ENCODE data around the gene PIKFYVE.
A peak's percentile ranks its signal among the peaks of the same experiment; 100 is the strongest.
"Not testable (repeated sequence)": the region's sequence is repeated elsewhere in the genome, so short reads cannot be mapped to it uniquely, and the experiment has no call there.

PIKFYVE gene

GRCh38 chr2:208346756-208347155, 80.7 kb downstream of the PIKFYVE start:
- H3K27ac ChIP-seq = no peak overlapping the region
- intact Hi-C loops (cut with DNase I; ENCODE audit: low total_unique reads) = loop anchor here (10.0 kb wide), 1 partner anchor 62 kb away; no protein-coding TSS in a partner anchor
- no peak for TF ChIP-seq CTCF (IDR thresholded peaks at IDR 0.05)
- peaks cover 59 to 66% (median 62%) of the 10 kb centered on the region in 3 donors for H3K36me3 ChIP-seq
- no peaks in the 10 kb centered on the region for H3K27me3 ChIP-seq
- no peaks in the 10 kb centered on the region for H3K9me3 ChIP-seq
- H3K4me1 ChIP-seq = peaks cover 0 to 14% (median 0%) of the 10 kb centered on the region in 4 donors
- no peak for DNase-seq
- H3K4me3 ChIP-seq = no peak overlapping the region

- Histone ChIP-seq H3K36me3 (peaks cover 57 to 73% (median 73%) of the 10 kb centered on the region in 3 donors), H3K4me1 (peaks cover 0 to 14% (median 0%) of the 10 kb centered on the region in 4 donors), H3K27ac (no peak overlapping the region), H3K27me3 (no peaks in the 10 kb centered on the region), H3K9me3 (no peaks in the 10 kb centered on the region), H3K4me3 (no peak overlapping the region)
- no peak for DNase-seq
- no peak for TF ChIP-seq CTCF (IDR thresholded peaks at IDR 0.05)
- intact Hi-C loops (cut with DNase I; ENCODE audit: low total_unique reads) = no loop called here
These were observed 84.6 kb downstream of the PIKFYVE start for GRCh38 chr2:208350610-208351009.

- H3K27ac ChIP-seq = no peak overlapping the region
- no peaks in the 10 kb centered on the region for H3K9me3 ChIP-seq
- intact Hi-C loops (cut with DNase I; ENCODE audit: low total_unique reads) = no loop called here
- no peaks in the 10 kb centered on the region for H3K27me3 ChIP-seq
- peaks cover 0 to 16% (median 0%) of the 10 kb centered on the region in 4 donors for H3K4me1 ChIP-seq
- no peak for DNase-seq
- H3K36me3 ChIP-seq = peaks cover 38 to 56% (median 53%) of the 10 kb centered on the region in 3 donors
- TF ChIP-seq CTCF (IDR thresholded peaks at IDR 0.05) = no peak
- H3K4me3 ChIP-seq = no peak overlapping the region
These were observed 86.9 kb downstream of the PIKFYVE start for GRCh38 chr2:208352644-208353567.

DNA sequence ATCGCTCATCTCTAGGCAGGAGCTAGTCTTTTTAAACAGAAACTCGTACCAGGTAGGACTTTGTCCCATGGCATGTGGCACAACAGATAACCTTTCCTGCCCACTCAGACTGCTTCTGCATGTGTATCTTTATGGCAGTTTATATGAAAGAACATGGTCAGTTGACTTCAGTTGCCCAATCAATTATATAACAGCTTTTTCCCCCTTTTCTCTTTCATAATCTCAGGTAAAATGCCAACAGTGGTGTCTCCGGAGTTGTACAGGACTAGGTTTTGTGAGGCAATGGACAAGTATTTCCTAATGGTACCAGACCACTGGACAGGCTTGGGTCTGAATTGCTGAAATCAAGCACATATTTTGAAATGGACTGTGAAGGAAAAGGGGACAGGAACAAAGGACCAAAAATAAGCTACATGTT, 88.9 kb downstream of the PIKFYVE start:
- no peaks in the 10 kb centered on the region for H3K9me3 ChIP-seq
- H3K36me3 ChIP-seq = peaks cover 36 to 56% (median 52%) of the 10 kb centered on the region in 3 donors
- intact Hi-C loops (cut with DNase I; ENCODE audit: low total_unique reads) = no loop called here
- peaks cover 0 to 5% (median 0%) of the 10 kb centered on the region in 4 donors for H3K4me1 ChIP-seq
- no peak overlapping the region for H3K4me3 ChIP-seq
- no peaks in the 10 kb centered on the region for H3K27me3 ChIP-seq
- H3K27ac ChIP-seq = no peak overlapping the region
- no peak for TF ChIP-seq CTCF (IDR thresholded peaks at IDR 0.05)
- no peak for DNase-seq

- Histone ChIP-seq H3K27ac (peak overlapping the region; percentile 8 to 24), H3K36me3 (peaks cover 29 to 45% (median 42%) of the 10 kb centered on the region in 3 donors)
- intact Hi-C loops (cut with DNase I; ENCODE audit: low total_unique reads) = not testable (repeated sequence)
These were observed 90.4 kb downstream of the PIKFYVE start for GRCh38 chr2:208356420-208356819.

More at GRCh38 chr2:208356420-208356819, 90.4 kb downstream of the PIKFYVE start:
- H3K9me3 ChIP-seq, H3K4me3 ChIP-seq, H3K4me1 ChIP-seq, DNase-seq, H3K27me3 ChIP-seq: not testable (repeated sequence)
